Endometrial microvascular endothelial cells (primary cell): ENCODE data around the gene DEPDC5. TPM values are rescaled to one million over a fixed set of nuclear protein-coding genes. Genes with fewer than 3 reads are reported as not detected.

Source experiments
- in situ Hi-C: cut with HindIII; loops from 2 replicates; pipeline ENCODE4 v1.10.0; 2017; ENCODE audit warnings: low sequenced_read_pairs, low pct_unique_long_range_greater_than_20kb; ENCODE audit errors: inconsistent ontology term
- total RNA-seq: library from RNA; depleted of rRNA; stranded (reverse); fragments of >200 nt; gene quantifications from one replicate; pipeline ENCODE4 v1.2.3, GENCODE V29; 2015; ENCODE audit errors: inconsistent ontology term

The DEPDC5 gene
- total RNA-seq, 1 donor from 2014 or later, result 14.9 TPM

DNA sequence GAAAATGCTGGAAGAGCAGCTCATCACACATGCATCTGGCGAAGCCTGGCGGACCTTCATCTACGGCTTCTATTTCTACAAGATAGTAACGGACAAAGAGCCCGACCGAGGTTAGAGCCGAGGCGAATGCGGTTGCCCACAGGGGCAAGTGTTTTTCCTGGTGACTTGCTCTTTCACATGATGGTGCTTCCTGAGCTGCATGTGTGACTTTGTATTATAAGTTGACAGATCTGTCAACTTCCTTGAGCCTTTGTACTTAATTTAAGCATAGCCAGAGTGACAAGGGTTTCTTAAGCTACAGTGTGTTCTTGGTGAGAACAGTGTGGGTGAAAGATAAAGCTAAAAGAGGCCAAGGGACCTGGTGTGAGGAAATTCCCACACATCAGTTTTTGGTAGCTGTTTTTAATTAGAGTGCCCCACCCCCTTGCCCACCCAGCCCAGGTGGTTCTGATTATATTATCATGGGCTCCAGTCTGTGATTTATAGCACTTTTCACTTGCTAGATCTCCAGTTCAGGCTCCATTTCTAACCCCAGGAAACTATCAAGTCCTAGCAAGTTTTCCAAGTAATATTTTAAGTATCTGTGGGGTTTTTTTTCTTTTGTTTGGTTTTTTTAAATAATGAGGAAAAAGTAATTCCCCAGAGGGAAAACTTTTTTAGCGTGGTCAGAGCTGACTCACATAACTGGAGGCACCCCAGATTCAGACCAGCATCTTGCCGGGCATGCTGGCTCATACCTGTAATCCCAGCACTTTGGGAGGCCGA, 122.5 kb downstream of the DEPDC5 start:
- in situ Hi-C loops, result no loop called here

DNA sequence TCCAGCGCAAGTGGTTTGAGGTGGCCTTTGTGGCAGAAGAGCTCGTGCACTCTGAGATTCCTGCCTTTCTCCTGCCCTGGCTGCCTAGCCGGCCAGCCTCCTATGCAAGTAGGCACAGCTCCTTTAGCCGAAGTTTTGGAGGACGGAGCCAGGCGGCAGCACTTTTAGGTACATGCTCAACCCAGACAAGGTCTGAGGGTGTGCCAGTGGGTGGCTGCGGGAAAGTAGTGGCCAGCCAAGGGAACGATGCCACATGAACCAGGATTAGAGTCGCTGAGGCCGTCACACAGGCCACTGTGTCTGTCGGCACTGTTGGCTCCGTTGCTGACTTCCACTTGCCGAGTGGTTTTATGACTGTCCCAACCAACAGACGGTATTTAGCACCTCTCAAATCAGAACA, 125.8 kb downstream of the DEPDC5 start:
- in situ Hi-C loops, result no loop called here

DNA sequence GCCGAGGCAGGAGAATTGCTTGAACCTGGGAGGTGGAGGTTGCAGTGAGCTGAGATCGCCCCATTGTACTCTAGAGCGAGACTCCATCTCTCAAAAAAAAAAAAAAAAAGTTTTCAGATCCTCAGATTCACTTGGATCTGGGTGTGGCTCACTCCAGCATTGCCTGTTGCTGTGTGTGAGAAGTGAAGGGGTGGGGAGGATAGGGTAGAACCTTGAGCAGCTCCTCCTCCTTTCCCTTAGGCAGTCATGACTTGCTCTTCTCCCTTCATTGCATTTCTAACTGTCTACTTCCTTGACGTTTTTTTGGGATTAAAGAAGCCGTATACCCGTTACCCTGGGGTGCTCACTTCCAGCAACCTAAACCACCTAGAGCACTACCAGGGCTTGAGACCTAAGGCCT, 127.4 kb downstream of the DEPDC5 start:
- in situ Hi-C loops, result no loop called here

DNA sequence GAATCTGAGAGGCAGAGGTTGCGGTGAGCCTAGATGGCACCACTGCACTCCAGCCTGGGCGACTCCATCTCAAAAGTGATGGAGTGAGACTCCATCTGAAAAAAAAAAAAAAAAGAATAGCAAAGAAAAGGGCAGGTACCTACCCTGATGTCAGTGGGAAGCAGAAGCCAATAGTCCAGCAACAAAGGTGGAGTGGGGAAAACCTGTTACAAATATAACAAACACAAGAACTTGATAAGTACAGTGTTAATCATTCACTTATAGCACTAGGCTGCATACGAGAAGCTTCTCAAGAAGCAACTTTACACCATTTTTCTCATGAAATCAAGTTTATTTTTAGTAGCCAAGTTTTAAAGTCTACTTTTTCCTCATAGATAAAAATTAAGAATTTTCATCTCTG, 128.0 kb downstream of the DEPDC5 start:
- in situ Hi-C loops, result no loop called here

DNA sequence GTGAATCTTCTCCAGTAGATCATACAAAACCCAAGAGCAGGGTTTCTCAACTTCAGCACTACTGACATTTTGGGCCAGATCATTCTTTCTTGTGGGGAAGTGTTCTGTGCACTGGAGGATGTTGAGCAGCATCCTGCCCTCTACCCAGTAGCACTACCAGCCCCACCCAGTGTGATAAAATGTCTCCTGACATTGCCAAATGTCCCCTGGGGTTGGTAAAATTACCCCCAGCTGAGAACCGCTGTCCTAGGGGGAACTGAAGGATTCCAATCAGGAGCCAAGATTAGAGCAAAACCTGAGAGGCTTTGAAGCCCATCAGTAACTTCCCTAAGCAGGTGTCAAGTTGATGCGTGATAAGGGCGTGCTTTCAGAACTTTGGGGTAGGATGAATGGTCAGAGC, 129.2 kb downstream of the DEPDC5 start:
- in situ Hi-C loops, result no loop called here

DNA sequence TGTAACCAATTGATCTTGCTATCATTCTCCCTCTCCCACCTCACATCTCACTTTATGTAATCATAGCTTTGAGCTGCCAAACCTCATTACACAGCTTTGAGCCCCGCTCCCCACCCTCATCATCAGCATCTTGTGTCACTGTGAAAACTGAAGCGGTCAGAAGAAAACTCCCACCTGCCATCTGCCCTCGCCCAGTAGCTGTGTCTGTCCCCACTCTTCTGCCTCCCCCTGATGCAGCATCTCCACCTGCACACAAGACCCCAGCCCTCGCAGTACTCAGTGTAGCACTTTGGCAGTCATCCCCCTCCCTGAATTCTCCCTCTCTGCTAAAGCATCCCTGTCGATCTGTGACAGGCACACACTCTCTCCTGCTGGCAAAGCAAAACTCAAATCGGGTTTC, 130.2 kb downstream of the DEPDC5 start:
- in situ Hi-C loops, result no loop called here

DNA sequence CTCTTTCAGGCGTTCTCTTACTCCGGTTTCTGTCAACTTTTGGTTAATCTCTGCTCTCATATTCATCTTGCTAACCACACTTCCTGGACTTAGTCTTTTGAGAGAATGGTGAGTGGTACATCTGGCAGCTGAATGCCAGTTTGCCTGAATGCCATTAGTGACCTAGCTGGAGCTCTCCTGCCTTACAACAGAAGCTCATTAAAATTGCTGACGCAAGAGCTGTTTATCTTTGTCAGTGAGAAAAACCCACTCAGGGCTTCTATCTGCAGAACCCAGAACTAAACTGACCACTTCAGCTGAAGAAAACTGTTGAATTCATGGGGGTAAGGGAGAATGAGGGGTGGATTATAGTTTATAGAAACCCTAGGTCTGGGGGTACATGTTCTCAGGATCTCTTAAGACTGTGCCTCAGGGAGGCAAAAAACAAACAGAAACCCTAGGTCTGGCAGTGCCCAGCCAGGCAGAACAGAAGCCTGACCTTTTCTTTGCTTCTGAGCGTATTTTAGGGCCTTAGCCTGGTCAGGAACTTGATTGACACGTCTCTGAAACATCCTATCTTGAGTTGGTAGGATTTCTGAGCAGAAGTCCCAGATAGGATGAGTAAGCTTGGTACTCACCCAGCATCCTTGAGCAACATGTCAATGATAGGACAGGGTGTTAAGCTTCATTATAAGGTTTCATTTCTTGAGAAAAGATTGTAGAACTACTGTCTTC, 137.7 kb downstream of the DEPDC5 start:
- in situ Hi-C loops, result no loop called here

DNA sequence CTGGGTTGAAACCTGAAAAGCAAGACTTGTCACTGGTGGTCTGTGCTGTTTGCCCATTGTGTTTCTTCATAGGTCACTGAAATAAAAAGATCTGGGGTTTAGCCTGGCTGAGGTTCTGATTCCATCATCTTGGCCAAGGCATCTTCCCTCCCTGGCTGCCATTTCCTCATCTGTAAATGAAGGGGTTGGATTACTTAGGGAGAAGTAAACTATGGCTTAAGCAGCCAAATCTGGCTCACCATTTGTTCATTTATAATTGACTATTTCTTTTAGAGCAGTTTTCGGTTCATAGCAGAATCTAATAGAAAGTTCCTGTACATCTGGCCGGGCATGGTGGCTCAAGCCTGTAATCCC, 138.2 kb downstream of the DEPDC5 start:
- in situ Hi-C loops, result no loop called here

DNA sequence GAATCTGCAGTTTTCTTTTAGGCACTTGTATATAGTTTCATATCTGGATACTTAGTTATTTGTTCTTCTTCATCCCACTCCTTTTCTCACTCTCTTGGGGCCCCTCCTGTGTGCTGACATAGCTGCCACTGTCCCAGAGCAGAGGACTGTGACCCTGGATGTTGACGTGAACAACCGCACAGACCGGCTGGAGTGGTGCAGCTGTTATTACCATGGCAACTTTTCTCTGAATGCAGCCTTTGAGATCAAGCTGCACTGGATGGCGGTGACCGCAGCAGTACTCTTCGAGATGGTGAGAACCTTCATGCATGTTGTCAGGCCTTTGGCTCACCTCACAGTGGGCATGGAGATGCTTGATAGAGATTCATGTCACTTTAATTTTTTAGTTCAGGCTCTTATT, 139.6 kb downstream of the DEPDC5 start:
- in situ Hi-C loops, result no loop called here

DNA sequence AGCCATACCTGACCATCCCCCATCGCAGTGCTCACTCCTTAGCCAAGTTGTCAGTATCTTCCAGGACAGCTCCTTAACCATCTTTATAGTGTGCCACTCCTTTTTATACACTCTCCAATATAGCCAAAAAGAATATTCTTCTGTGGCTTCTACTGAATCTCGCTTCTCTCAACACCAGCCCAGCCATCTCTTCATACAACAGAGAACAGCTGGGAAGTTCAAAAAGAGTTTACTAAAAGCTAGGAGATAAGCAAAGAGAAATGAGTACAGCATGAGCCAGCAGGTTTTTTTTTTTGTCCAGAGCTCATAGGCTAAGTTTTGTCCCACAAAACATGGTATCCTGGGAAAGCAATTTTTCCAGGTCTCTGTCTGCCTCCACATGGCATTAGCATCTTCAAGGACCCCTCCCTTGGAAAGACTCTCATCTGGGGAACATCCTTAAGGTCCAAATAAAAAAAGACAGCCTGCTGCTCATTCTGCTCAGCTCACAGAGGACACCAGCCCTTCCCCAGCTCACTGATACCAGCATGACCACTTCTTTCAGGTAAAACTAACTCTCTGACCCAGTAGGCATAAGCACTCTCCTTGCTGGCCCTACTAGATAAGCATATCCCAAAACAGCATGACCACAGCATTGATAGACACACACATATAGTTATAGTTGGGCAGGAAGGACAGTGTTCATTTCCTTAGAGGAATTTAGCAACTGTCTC, 141.7 kb downstream of the DEPDC5 start:
- in situ Hi-C loops, result no loop called here

DNA sequence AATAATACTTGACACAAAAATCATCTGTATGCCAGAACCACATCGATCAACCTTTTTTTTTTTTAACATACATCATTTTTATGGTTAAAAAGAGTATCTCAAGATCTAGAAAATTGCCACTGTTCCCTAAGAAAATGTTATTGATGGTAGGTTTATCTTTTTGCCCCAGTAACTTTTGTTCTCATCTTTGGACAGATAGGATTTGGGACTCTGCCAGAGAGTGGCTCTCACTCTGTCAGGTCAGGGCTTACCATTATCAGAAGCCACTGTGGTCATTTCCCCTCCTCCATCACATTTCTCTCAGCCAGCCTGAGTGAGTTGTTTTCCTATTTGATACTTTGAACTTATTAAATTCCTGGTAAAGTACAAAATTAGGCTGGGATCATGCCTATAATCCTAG, 142.7 kb downstream of the DEPDC5 start:
- in situ Hi-C loops, result no loop called here

DNA sequence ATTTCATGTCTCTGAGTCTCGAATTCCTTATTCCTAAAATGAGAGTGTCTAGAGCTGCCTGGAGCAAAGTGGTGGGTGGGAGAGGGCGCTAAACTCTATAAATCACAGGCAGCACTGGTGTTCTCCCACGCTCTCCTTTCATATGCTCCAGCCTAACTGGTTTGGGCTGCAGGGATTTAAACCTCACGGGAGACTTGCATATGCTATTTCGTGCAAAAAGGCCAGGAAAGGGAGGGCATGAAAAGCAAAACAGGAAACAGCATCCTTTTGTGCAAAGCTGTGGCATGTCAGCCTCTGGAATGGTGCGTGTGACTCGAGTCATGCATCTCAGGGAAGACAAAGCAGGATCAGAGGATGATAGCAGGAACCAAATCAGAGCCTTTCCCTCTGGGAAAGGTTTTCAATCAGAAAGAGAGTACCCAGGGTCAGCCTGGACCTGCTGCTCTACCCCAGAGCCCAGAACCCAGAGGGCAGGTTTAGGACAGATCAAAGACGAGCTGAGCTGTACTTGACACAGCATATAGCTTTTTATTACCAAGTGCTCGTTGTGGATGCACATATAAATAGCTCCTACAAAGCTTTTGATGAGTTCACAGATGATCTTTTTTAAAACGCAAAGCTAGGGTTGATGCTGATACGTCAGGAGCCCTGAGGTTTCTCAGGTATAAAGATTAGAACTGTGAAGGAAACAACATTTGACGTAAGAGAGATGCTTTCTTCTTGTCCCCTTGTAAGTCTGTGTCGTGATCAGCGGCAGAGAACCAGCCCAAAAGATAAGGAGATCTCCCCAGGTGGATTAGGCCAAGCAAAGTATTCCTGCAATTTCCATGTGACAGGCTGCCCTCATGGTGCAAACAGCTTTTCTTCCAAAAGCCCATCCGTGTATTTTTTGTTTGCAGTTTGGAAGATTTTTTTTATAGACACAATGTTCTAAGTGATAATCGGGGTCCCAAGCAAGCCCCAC, 144.3 kb downstream of the DEPDC5 start:
- in situ Hi-C loops, result no loop called here

DNA sequence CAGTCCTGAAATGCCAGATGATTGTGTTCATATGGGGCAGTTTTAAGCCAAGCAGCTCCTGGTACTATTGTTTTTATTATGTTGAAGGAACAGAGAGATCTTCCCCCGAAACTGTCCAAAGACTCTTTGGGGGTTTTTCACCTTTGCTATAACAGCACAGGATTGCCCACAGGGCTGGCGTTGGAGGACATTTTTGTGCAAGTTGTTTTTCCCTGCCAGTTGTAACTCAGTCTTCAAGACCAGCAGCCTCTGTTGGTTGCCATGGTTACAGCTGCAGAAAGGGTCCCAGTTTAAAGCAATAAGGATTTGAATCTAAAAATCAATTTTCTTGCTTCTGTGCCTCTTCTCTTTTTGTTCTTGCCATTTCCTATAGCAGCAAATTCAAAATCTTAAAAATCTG, 145.1 kb downstream of the DEPDC5 start:
- in situ Hi-C loops, result no loop called here

DNA sequence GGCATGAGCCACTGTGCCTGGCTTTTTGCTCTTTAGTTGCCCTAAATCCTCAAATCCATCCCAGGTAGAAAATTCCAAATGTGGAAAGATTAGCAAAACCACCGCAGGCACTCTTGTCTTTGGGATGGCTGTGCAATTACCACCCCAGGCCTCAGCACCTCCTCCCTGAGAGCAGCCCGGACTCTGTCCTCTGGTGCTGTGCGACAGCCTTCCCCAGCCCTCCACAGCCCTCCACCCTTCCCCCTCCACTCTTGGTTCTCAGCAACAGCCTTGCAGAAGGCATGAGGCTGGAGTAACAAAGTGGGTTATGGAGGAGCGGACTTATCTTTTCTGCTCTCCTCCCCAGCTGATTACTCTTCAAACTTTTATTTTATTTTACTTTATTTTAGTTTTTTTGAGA, 145.8 kb downstream of the DEPDC5 start:
- in situ Hi-C loops, result no loop called here

DNA sequence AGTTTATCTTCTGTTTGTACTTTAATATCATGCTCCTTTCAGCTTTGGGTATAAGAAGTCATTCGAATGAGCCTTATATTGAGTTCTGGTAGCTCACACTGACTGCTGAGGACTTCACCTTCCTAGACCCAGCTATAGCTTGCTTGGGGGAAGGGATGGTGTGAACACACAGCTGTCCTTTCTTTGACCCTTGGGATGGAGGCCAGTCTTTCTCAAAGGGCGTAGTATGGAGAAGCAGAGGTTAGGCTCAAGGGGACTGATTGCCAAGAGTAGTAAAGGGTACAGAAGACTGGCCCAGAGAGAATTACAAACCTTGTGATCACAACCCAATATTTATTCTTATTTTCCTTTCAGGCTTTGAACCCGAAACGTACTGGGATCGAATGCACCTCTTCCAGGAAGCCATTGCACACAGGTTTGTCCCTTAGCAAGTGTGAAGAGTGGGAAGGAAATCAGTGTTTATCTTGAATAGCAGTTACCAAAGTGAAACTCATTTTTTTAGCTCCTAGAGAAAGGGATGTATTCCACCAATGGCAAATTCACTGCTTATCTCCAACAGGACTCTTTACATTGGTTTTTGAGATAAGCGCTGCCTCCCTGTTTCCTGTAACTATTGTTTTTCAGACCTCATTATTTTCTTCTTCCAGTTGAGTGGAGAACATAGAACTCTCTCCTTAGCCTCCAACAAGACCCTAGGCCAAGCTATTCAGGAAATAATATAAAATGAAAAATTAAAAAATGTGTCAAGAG, 147.7 kb downstream of the DEPDC5 start:
- in situ Hi-C loops, result no loop called here

DNA sequence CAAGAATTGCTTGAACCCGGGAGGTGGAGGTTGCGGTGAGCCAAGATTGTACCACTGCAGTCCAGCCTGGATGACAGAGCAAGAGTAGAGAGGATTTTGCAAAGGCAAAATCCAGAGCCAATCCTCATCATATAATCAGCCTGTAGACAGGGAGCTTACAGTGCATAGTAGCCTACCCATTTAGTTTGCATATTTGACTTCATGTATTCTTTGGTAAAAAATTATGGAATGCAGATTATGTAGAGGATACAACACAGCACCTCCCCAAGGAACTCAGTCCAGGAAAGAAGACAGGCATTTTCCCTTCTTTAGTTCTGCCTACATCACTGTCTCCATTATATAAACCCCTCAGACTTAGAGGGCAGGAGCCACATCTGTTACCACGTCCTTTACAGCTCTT, 150.8 kb downstream of the DEPDC5 start:
- in situ Hi-C loops, result no loop called here

DNA sequence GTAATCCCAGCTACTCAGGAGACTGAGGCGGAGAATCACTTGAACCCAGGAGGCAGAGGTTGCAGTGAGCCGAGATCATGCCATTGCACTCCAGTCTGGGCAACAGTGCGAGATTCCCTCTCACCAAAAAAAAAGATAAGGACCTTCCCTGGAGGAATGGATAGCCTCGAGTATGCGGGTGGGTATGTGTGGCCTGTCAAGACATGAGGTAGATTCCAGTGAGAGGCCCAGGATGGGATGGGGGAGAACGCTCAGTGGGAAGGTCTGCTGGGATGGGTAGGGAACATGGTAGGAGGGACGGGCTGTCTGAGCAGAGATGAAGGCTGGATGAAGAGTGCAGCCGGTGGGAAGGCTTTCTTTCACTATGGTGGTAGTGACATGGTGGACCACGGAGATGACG, 151.5 kb downstream of the DEPDC5 start:
- in situ Hi-C loops, result no loop called here

DNA sequence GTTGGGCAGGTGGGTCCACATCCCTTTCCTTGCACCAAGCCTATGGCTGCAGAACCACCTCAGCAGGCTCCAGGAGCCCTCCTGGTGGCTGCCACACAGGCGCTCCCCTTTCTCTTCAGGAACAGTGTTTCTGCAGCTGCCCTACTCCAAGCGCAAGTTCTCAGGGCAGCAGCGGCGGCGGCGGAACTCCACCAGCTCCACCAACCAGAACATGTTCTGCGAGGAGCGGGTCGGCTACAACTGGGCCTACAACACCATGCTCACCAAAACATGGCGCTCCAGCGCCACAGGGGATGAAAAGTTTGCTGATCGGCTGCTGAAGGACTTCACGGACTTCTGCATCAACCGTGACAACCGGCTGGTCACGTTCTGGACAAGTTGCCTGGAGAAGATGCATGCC, 152.3 kb downstream of the DEPDC5 start:
- in situ Hi-C loops, result no loop called here
